Gastrocnemius medialis (tissue), 4 donors: Measurements from ENCODE around the gene GPBP1.

ENCODE experiments used
- CTCF ChIP-seq, 5 experiments: fragments of 450-650 bp in 3 of 5; fragments of 200-600 bp in 2 of 5; sonication (generic) in 2 of 5; IDR thresholded peaks in 4 of 5; conservative IDR thresholded peaks in 1 of 5; 1 replicate in 4 of 5; 2 replicates in 1 of 5; pipeline ENCODE4 v1.5.1; 2016 to 2019; ENCODE audit warnings: antibody characterized with exemption in 5 of 5, mild to moderate bottlenecking in 3 of 5, moderate library complexity in 3 of 5
- POLR2A ChIP-seq, 2 donors: fragments of 450-650 bp; IDR thresholded peaks; one replicate each; pipeline ENCODE4 v1.6.1; 2017; ENCODE audit warnings: antibody characterized with exemption in 2 of 2, mild to moderate bottlenecking in 2 of 2, moderate library complexity in 2 of 2

GRCh38 chr5:57157666-57158065, 16.2 kb upstream of the GPBP1 start:
- TF ChIP-seq CTCF (IDR thresholded peaks at IDR 0.05 in 4 of 5, conservative IDR thresholded peaks at IDR 0.05 in 1 of 5) (no peak), POLR2A (IDR thresholded peaks at IDR 0.05) (no peak)
